Endothelial cell of hepatic sinusoid (primary cell): Measurements from ENCODE around the gene MARCHF7.

ENCODE experiments used
- in situ Hi-C: cut with HindIII; loops from 2 replicates; pipeline ENCODE4 v1.10.0; 2017; ENCODE audit warnings: low sequenced_read_pairs

Gene MARCHF7

DNA sequence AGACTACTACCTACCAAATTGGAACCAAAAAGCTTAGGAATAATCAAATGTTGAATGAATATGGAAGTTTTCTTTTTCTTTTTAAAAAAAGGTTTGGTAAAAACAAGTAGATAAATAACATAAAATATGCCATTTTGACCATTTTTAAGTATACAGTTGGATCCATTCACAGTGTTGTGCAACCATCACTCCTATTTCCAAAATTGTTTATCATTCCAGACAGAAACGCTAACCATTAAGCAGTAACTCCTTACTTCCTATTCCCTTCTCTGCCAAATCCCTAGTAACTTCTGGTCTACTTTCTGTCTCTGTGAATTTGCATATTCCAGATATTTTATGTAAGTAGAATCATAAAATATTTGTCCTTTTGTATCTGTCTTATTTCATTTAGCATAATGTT, 45.9 kb downstream of the MARCHF7 start:
- in situ Hi-C loops, result no loop called here

GRCh38 chr2:159758686-159759085, 46.4 kb downstream of the MARCHF7 start:
- in situ Hi-C loops, result no loop called here

- in situ Hi-C loops, result no loop called here
Measured at GRCh38 chr2:159759577-159759976, 47.3 kb downstream of the MARCHF7 start.

- in situ Hi-C loops, result no loop called here
Measured at GRCh38 chr2:159760326-159760725, 48.0 kb downstream of the MARCHF7 start.

DNA sequence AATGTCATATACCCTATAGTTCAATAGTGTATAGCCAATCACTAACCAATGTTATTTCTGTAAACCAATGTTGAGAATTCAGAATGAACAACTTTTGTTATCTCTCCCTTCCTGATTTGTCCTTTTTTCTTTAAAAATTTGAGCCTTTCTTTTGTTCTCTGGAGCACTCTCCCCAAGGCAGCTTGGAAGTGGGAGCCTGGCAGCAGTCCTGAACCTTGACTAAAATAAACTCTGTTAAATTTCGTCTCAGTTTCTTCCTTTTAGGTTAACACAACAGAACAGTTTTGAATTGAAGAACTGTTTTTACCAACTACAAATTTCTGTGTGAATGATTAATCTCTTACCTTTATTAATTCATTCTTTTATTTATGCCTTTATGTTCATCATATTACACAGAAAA, 49.8 kb downstream of the MARCHF7 start:
- in situ Hi-C loops, result no loop called here
